GM19372 (cell line): ENCODE results near the gene YDJC.
"Not testable (repeated sequence)": the region's sequence is repeated elsewhere in the genome, so short reads cannot be mapped to it uniquely, and the experiment has no call there.

Experiments used
- ATAC-seq: cut with Tn5 transposase; IDR thresholded peaks from one replicate; pipeline ENCODE4 v1.9.1; 2021; ENCODE audit warnings: mild to moderate bottlenecking, low read depth, moderate library complexity; ENCODE audit not compliant: unreplicated experiment

The YDJC gene

DNA sequence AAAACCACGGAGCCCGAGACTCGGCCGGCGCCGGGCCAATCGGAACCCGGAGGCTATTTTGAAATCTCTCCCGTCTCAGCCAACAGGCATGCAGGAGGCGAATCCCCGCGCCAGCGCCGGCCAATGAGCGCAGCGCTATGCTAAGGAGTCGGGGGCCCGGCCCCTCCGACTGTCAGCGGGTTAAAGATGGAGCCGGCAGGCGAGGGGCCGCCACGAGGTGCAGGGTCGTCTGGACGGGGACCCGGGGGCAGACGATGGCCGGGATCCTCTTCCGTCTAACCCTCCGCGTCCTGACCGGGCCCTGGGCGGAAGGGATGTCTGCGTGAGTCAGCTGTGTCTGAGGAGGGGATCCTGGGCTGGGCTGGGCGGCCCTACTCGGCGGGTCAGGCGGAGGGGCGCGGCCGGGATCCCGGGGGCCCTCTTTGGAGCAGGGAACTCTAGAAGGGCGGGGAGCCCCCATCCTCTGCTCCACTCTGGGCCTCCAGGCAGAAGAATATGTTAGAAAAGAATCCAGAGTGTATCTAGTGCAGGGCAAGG is 22.3 kb upstream of the YDJC start:
- peak; percentile 90 for ATAC-seq

DNA sequence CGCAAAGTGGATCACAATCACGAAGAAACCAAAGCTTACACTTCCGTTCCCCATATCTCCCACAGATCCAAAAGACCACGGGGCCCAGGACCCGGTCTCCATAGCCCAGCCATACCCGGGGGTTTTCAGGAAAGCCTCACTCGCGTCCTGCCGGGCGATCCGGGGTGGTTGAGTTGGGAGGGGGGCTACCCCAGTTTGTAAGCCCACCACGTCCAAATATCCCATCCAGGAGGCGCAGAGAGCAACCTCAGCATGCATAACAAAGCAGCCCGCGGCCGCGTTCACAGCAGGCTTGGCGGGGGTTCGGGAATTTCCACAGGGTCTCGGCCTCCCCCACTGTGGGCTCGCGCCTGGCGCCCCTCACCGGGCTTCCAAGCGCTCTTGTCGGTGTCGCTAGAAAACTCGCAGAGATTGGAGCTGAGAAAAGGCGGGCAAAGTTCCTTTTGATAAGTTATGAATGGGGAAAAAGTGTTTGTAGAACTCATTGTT is 21.7 kb upstream of the YDJC start:
- peak; percentile 37 for ATAC-seq

DNA sequence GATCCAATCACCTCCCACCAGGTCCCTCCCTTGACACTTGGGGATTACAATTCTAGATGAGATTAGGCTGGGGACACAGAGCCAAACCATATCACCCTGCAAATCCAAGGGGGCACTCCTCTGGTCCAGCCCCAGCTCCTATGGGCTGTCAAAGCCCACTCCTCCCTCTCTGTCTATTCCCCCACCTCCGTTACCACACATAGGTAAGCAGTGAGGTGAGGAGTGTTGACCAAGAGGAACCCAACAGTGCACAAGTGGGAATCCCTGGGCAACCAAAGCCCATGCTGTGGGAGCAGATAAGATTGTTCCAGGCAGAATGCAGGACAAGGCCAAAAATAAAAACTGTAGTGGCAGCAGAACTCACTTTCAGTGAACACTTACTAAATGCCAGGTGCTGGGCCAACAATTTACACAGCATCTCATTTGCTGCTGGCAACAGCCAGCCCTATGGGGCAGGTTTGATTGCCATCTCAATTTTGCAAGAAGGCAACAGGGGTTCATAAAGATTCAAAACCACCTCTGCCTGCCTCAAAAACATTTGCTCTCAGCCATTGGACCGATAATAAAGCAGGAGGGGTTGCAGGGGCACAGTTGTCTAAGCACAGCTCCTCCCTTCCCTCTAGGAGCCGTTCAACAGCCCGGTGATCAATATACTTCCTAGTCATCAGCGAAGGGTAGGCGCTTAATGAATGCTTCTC is 21.1 kb upstream of the YDJC start:
- no peak for ATAC-seq

DNA sequence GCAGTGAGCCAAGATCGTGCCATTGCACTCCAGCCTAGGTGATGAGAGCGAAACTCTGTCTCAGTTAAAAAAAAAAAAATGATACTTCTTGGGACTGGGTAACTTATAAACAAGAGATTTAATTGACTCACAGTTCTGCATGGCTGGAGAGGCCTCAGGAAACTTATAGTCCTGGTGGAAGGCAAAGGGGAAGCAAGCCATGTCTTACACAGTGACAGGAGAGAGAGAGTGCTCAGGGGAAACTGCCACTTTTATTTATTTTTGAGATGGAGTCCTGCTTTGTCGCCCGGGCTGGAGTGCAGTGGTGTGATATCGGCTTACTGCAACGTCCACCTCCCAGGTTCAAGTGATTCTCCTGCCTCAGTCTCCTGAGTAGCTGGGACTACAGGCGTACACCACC is 20.5 kb upstream of the YDJC start:
- ATAC-seq = no peak

DNA sequence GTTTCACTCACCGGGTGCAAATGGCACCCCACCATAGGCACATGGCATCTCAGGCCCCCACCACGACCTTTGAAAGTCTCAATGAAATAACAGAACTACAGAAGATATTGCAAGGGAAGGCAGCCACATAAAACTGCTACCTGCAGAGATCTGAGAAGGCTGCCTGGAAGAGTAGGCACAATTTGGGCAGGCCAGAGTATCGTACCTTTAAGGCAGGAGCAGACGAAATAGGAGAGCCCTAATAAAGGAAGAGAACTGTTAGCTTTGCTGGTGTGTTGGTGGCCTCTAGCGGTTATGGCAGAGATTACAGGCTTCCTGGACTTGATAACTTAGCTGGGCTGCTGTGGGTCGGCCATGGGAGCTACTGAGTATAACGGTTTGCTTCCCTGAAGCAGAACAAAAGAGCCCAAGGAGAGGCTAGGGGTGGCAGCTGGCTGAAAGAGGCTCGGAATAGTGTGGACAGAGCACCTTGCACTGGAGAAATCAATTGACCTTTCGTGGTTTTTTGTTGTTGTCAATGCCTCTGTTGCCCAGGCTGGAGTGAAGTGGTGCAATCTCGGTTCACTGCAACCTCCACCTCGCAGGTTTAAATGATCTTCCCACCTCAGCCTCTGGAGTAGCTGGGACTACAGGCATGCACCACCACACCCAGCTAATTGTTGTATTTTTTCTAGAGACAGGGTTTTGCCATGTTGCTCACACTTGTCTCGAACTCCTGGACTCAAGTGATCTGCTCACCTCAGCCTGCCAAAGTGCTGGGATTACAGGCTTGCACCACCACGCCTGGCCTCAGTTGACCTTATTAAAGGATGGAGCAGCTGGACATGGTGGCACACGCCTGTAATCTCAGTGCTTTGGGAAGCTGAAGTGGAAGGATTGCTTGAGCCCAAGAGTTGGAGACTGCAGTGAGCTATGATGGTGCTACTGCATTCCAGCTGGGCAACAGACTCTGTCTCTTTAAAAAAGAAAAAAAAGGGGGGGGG is 17.1 kb upstream of the YDJC start:
- no peak for ATAC-seq

DNA sequence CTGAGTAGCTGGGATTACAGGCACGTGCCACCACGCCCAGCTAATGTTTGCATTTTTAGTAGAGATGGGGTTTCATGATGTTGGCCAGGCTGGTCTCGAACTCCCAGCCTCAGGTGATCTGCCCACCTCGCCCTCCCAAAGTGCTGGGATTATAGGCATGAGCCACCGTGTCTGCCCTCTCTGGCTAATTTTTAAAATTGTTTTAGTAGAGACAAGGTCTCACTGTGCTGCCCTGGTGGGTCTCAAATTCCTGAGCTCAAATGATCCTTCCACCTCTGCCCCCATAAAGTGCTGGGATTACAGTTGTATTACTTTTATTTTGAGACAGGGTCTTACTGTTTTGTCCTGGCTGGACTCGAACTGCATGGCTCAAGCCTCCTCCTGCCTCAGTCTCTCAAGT is 15.7 kb upstream of the YDJC start:
- not testable (repeated sequence) for ATAC-seq

DNA sequence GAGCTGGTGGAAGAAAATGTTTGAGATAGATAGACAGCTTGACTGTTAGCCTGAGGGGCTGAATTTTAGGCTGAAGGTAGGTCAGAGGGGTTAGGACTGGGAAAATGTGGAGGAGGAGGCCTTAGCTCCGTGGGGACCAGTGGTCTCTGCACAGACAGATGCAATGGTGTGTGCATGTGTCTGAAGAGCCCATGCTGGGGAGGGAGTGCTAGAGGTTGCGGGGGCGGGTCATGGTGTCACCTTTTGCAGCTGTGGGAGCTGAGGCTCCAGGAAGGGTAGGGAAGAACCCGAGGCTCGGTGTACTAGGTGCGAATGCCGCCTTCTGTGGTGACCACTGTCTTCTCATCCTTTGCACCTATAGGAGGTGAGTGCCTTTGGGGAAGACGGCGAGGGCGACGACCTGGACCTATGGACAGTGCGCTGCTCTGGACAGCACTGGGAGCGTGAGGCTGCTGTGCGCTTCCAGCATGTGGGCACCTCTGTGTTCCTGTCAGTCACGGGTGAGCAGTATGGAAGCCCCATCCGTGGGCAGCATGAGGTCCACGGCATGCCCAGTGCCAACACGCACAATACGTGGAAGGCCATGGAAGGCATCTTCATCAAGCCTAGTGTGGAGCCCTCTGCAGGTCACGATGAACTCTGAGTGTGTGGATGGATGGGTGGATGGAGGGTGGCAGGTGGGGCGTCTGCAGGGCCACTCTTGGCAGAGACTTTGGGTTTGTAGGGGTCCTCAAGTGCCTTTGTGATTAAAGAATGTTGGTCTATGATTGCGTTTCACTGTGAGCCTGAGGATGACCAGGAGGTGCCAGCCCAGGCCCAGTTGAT is 13.9 kb upstream of the YDJC start:
- ATAC-seq = no peak

DNA sequence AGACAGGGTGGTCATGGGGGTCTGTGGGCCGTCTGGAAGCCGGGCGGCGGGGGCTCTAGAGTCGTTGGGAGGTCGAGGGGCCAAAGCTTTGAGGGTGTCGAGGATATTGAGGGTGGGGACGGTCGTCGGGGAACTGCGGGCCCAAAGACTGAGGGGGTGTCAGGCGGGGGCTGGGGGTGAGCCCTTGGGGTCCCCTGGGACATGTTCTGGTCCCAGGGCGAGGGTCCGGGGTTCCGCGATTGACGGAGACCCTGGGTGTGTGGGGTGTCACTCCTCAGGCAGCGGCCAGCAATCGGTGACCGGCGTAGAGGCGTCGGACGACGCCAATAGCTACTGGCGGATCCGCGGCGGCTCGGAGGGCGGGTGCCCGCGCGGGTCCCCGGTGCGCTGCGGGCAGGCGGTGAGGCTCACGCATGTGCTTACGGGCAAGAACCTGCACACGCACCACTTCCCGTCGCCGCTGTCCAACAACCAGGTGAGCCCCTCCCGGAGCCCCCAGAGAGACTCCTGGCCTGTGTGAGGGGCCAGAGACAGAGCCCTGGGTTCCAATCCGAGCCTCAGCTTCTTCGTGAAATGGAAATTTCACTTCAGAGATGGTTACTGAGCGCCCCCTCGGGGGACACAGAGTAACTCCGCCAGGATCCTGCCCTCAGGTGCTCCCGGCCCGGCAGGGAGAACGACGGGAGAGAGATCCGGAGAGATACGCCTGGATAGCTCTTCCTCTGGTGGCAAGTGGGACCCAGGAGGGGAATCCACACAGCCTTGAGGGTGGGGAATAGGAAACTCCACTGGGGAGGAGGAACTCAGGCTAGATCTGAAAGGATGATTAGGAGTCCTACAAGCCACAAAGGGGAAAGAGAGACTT is 13.0 kb upstream of the YDJC start:
- no peak for ATAC-seq

DNA sequence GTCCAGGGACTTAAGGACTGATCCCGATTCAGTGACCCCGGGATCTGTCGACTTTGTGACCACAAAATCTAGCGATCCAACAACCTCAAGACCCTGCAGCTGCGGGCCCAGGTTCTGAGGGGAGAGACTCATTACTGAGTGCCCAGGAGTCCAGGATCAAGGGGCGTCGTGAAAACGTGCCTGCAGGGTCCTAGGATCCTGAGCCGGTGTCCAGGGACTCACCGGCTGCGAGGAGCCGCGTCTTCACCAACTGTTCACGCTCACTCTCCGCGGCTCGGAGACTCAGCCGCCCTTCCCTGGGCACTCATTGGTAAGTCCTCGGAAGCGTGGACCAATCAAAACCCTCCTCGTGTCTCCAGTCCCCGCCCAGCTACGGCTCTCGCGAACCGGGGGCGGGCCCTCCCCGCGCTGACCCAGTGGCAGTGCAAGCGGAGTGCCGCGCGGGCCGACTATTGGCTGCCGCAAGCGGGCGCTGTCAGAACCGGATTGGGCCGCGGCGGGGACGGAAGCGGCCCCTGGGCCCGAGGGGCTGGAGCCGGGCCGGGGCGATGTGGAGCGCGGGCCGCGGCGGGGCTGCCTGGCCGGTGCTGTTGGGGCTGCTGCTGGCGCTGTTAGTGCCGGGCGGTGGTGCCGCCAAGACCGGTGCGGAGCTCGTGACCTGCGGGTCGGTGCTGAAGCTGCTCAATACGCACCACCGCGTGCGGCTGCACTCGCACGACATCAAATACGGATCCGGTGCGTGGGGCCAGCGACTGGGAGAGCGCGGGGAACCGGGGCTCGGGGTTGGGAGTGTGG is 12.2 kb upstream of the YDJC start, which contains the start of gene SDF2L1:
SDF2L1 (plus strand) TSS at position 514 of the 795 bp plus-strand sequence; CDS start at position 549, 35 bp downstream.
- ATAC-seq = peak; percentile 95

DNA sequence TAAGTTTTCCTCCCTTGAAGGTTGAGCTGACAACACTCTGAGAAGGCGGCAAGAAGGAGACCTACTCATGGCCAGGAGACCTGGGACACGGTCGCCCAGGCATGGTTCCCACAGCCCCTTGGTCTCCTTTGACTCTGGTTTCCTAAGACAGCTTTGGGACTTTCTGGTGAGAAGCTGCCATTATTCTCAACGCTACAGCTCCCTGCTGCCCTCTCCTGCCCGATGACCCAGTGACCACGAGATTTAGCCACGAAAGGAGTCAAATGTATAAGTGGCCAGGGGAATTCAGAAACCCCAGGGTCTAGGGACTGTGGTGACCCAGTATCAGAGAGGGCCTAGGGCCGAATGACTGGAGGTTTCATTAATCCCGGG is 11.6 kb upstream of the YDJC start:
- no peak for ATAC-seq

DNA sequence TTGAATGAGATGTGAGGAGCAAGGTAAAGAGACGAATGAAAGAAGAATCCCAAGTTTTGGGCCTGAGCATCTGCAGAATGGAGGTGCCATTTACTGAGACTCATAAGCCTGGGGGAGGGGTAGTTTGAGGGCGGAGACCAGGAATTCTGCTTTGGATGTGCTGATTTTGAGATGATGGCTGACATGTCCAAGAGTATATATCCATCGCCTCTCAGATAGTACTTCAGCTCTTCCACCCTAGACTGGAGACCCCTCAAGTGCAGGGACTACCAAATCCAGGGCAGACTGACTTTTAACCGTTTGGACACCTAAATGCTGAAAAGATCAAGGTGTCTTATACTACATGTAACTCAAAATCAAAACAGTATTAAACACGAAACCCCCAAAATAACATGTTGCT is 11.0 kb upstream of the YDJC start:
- ATAC-seq = no peak

DNA sequence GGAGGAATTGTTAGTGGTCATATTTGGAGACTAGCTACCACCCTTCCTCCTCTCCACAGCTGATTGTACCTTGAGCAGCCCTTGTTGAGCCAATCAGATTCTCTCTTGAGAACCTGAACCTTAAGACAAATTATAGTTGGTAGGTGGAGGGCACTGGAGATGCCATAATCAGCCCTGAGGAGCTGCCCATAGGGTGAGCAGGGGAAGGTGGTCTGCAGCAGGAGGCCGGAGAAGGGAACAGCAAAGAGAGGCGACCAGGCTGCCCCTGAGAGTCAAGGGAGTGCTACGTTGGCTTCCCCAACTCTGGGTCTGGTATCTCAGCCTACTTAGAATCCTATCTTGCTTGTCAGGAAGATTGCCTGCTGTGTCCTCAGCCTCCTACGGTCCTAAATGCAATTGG is 9.5 kb upstream of the YDJC start:
- no peak for ATAC-seq

DNA sequence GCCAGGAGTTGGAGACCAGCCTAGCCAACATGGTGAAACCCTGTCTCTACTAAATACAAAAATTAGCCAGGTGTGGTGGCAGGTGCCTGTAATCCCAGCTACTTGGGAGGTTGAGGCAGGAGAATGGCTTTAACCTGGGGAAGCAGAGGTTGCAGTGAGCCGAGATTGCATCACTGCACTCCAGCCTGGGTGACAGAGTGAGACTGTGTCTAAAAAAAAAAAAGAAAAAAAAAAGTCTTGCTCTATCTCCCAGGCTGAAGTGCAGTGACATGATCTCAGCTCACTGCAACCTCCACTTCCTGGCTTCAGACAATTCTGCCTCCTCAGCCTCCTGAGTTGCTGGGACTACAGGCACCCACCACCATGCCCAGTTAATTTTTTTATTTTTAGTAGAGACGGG is 7.6 kb upstream of the YDJC start:
- ATAC-seq = not testable (repeated sequence)

DNA sequence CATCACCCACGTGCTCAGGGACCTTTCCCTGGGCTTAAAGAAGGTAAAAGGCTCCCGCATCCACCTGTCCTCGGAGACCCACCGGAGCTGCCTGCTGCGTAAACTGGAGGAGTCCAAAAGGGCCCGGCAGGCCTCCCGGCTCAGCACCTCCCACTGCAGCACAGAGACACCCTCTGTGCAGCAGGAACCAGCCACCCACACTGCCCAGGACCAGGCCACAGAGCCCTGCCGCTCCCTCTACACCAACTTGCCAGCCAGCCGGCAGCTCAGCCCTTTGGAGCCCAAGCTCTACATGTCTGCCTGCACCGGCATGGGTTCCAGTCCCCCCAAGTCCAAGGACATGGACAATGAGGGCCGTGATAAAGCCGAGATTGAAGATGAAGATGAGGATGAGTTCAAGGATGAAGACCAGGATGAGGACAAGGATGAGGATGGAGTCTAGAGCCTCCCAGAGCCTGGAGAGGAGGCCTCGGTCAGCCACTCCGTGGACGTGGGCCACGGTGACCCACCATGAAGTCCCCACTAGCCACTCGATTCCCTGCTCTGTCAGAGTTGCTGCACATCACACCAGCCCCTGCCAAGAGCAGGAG is 6.9 kb upstream of the YDJC start:
- ATAC-seq = no peak

DNA sequence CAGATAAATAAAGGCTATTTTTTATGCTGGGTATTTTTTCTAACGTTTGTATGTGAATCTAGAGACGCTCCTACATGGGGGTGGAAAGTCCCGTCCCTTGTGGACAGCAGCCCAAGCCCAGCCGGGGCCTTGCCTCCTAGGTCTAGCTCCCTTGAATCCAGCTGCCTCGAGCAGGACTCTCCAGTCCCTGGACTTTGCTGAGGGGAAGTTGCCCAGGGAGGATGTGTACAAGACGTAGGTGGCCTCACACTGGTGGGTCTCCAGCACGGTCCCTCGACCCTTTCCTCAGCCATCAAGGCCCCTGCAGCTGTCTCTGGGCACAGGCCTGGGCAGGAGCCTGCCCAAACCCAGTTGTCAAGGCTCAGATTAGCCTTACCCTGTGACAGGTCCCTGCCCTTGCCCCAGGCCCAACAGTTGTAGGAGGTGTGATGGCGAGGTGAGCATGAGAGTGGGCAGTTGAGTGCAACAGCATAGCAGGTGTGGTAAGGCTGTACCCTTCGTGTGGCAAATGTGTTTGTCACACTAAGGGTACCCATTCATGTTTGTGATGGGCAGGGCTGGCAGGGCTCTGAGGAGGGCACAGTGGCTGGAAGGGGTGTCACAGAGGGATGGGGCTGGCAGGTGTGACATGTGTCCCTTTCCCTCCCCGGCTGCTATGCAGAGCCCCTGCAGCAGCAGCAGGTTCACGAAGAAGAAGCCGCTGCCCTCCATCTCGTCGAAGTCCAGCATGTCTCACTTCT is 6.1 kb upstream of the YDJC start:
- ATAC-seq = no peak

DNA sequence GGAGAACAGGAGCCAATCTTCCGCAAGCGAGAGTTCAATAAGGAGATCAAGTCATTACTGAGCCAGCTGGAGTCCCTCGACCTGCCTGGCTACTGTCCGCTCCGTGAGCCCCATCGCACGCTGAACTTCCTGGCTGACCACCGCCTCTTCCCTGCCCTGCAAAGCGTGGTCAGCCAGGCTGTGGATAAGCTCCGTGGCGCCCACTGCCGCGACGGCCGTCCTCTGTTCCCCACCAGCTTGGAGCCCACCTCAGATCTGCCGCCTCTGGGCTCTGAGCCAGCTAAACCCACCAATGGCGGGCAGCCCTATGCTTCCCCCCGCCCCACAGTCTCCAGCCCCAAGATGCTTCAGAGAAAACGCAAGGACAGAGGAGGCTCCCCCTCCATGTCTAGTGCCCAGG is 5.0 kb upstream of the YDJC start:
- no peak for ATAC-seq

DNA sequence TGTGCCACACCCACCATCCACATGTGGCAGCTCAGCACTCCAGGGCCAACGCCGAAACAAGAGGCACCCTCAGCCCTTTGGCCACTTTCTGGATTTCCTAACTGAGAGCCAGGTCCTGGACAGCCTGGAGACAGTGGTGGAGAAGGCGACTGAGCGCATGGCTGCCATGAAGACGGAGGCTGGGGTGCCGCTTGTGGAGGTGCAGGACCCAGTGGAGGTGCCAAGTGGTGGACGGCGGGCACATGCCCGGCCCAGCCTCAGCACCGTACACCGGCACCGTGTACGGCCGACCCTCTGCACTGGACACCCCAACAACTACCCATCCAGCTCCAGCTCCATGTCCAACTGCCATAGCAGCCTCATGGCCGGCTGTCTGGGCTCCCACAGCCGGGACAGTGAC is 4.3 kb upstream of the YDJC start:
- no peak for ATAC-seq

DNA sequence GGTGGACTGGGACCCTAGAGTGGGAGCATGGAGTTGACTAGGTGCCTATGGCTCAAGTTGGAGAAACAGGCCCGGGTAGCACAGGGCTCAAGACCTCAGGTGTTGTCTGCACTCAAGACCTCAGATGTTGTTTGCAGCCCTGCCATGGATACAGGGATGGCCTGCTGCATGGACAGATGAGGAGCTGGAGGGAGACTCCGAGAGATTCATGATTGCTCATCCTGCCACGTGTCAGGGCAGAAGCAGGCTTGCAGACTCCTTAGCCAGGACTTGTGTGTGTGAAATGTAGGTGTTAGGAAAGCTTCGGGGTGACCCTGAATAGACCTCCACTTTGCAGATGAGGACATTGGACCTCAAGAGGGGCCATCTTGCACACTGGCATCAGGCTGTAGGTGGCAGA is 3.7 kb upstream of the YDJC start:
- ATAC-seq = no peak
